ENCODE data around the gene PPP6R3. TPM values are rescaled to one million over a fixed set of nuclear protein-coding genes. Genes with fewer than 3 reads are reported as not detected.

The PPP6R3 gene
- total RNA-seq, 2 donors from 2014 or later = 188 to 189 TPM

- no peaks in the 10 kb centered on the region for H3K4me1 Mint-ChIP-seq (ENCODE audit: low read depth in 2 of 2)
- peaks cover 3 to 7% of the 10 kb centered on the region in 2 donors for H3K27me3 Mint-ChIP-seq
- no peak for ATAC-seq
- no peak for DNase-seq (ENCODE audit: low spot score)
- no peaks in the 10 kb centered on the region for H3K36me3 Mint-ChIP-seq
- H3K4me3 Mint-ChIP-seq = no peak overlapping the region
- H3K27ac Mint-ChIP-seq = no peak overlapping the region
- H3K9me3 Mint-ChIP-seq = no peaks in the 10 kb centered on the region
Measured at GRCh38 chr11:68660066-68660810, 199.7 kb downstream of the PPP6R3 start.

- ATAC-seq (no peak), DNase-seq (ENCODE audit: low spot score) (no peak)
- H3K27me3 Mint-ChIP-seq = peaks cover 3 to 7% of the 10 kb centered on the region in 2 donors
- H3K27ac Mint-ChIP-seq = no peak overlapping the region
- H3K4me3 Mint-ChIP-seq = no peak overlapping the region
- H3K36me3 Mint-ChIP-seq = no peaks in the 10 kb centered on the region
- H3K4me1 Mint-ChIP-seq (ENCODE audit: low read depth in 2 of 2) = no peaks in the 10 kb centered on the region
- H3K9me3 Mint-ChIP-seq = no peaks in the 10 kb centered on the region
Measured at GRCh38 chr11:68661014-68661413, 200.5 kb downstream of the PPP6R3 start.

GRCh38 chr11:68661697-68662603 is 201.4 kb downstream of the PPP6R3 start:
- Mint-ChIP-seq H3K4me1 (ENCODE audit: low read depth in 2 of 2) (no peaks in the 10 kb centered on the region), H3K27me3 (peaks cover 3 to 7% of the 10 kb centered on the region in 2 donors), H3K4me3 (no peak overlapping the region), H3K36me3 (no peaks in the 10 kb centered on the region), H3K27ac (no peak overlapping the region), H3K9me3 (no peaks in the 10 kb centered on the region)
- no peak for DNase-seq (ENCODE audit: low spot score)
- no peak for ATAC-seq

GRCh38 chr11:68663482-68664010 is 203.0 kb downstream of the PPP6R3 start:
- Mint-ChIP-seq H3K9me3 (no peaks in the 10 kb centered on the region), H3K27ac (no peak overlapping the region), H3K36me3 (no peaks in the 10 kb centered on the region), H3K4me1 (ENCODE audit: low read depth in 2 of 2) (no peaks in the 10 kb centered on the region), H3K27me3 (no peaks in the 10 kb centered on the region), H3K4me3 (no peak overlapping the region)
- ATAC-seq = no peak
- no peak for DNase-seq (ENCODE audit: low spot score)

- DNase-seq (ENCODE audit: low spot score) (no peak), ATAC-seq (no peak)
- Mint-ChIP-seq H3K4me3 (no peak overlapping the region), H3K27me3 (peaks cover 0 to 3% of the 10 kb centered on the region in 2 donors), H3K36me3 (no peaks in the 10 kb centered on the region), H3K4me1 (ENCODE audit: low read depth in 2 of 2) (no peaks in the 10 kb centered on the region), H3K27ac (no peak overlapping the region), H3K9me3 (no peaks in the 10 kb centered on the region)
Measured at GRCh38 chr11:68664141-68664540, 203.6 kb downstream of the PPP6R3 start.

GRCh38 chr11:68664906-68665305 is 204.4 kb downstream of the PPP6R3 start:
- H3K4me3 Mint-ChIP-seq = no peak overlapping the region
- ATAC-seq (no peak), DNase-seq (ENCODE audit: low spot score) (no peak)
- H3K9me3 Mint-ChIP-seq = no peaks in the 10 kb centered on the region
- peaks cover 0 to 3% of the 10 kb centered on the region in 2 donors for H3K27me3 Mint-ChIP-seq
- H3K27ac Mint-ChIP-seq = no peak overlapping the region
- H3K36me3 Mint-ChIP-seq = no peaks in the 10 kb centered on the region
- no peaks in the 10 kb centered on the region for H3K4me1 Mint-ChIP-seq (ENCODE audit: low read depth in 2 of 2)

Other genes starting within 250 kb of the PPP6R3 start
- 10 to 100 TPM; 30.6 to 34.4 TPM for gene KMT5B, start 247.5 kb upstream of the PPP6R3 start, total RNA-seq
- 10 to 100 TPM; 43.0 to 64.8 TPM for gene C11orf24, start 188.8 kb upstream of the PPP6R3 start, total RNA-seq
- 1 to 10 TPM in 1 of 2 donors, under 1 TPM in 1; 0.93 to 2.1 TPM for gene LRP5, start 148.2 kb upstream of the PPP6R3 start, total RNA-seq
- 1 to 10 TPM in 1 of 2 donors, not detected in 1; 1.1 TPM for gene GAL, start 223.8 kb downstream of the PPP6R3 start, total RNA-seq